Mucosa of descending colon (tissue), 3 donors: ENCODE measurements around the gene POU6F2. TPM values are rescaled to one million over a fixed set of nuclear protein-coding genes. Genes with fewer than 3 reads are reported as not detected.

Source experiments
- ATAC-seq: fragments of 200-7000 bp; cut with Tn5 transposase; one replicate; pipeline ENCODE4 v1.9.1; 2020; ENCODE audit warnings: mild to moderate bottlenecking, moderate library complexity
- DNase-seq, 3 donors: peaks; one replicate each; pipeline ENCODE4 v3.0.0-alpha.2; 2020
- H3K36me3 ChIP-seq: fragments of 200-600 bp; one replicate; pipeline ENCODE4 v1.8.0; 2021; ENCODE audit warnings: low read depth, mild to moderate bottlenecking
- H3K4me1 ChIP-seq: fragments of 200-600 bp; one replicate; pipeline ENCODE4 v1.8.0; 2021; ENCODE audit warnings: low read depth, mild to moderate bottlenecking
- H3K4me3 ChIP-seq: fragments of 200-600 bp; one replicate; pipeline ENCODE4 v1.8.0; 2021; ENCODE audit warnings: mild to moderate bottlenecking
- H3K9me3 ChIP-seq: fragments of 200-600 bp; one replicate; pipeline ENCODE4 v1.8.0; 2021; ENCODE audit warnings: mild to moderate bottlenecking
- CTCF ChIP-seq: fragments of 200-600 bp; IDR thresholded peaks from one replicate; pipeline ENCODE4 v1.8.0; 2022; ENCODE audit warnings: antibody characterized with exemption, mild to moderate bottlenecking
- intact Hi-C, 2 donors: fragments of 100-400 bp; cut with DNase I in 1 of 2; cut with micrococcal nuclease in 1 of 2; formaldehyde crosslinking; loops; one replicate each; pipeline versions ENCODE4 v1.11.0 to v1.11.1; 2022; cut with DNase I, micrococcal nuclease
- total RNA-seq, 3 donors: library from RNA; stranded (reverse); fragmentation: NEBNext Ultra II Directional in 2 of 3; extraction: Animal tissue kit (Norgen Biotek cat#: 25700) in 2 of 3; gene quantifications; one replicate each; pipeline versions ENCODE4 v1.2.1 to v1.2.4, GENCODE V29; 2021 to 2023
- donor health status: DM: no; HTN: no; CAD: no; lungs with moderate emphysema.
- donor health status: DM: no; HTN: no; CAD: no.
- donor health status: DM: no; HTN: yes; CAD: no.

The POU6F2 gene
- total RNA-seq, 3 donors from 2014 or later: 0.90 TPM; not detected in 2

- H3K4me3 ChIP-seq: no peak overlapping the region
- no peaks in the 10 kb centered on the region for H3K4me1 ChIP-seq
- no peaks in the 10 kb centered on the region for H3K36me3 ChIP-seq
- TF ChIP-seq CTCF: no peak
- no peaks in the 10 kb centered on the region for H3K9me3 ChIP-seq
- ATAC-seq: no peak
- intact Hi-C loops: no loop called here
- no peak for DNase-seq
Measured at GRCh38 chr7:39488467-39489393, 511.0 kb downstream of the POU6F2 start.

GRCh38 chr7:39490296-39490695 is 512.6 kb downstream of the POU6F2 start:
- ATAC-seq: no peak
- Histone ChIP-seq H3K4me1 (no peaks in the 10 kb centered on the region), H3K4me3 (no peak overlapping the region), H3K9me3 (no peaks in the 10 kb centered on the region), H3K36me3 (no peaks in the 10 kb centered on the region)
- intact Hi-C loops: no loop called here
- TF ChIP-seq CTCF: no peak
- DNase-seq: no peak

- intact Hi-C loops: no loop called here
- Histone ChIP-seq H3K9me3 (no peaks in the 10 kb centered on the region), H3K4me3 (no peak overlapping the region), H3K4me1 (no peaks in the 10 kb centered on the region), H3K36me3 (no peaks in the 10 kb centered on the region)
- no peak for DNase-seq
- no peak for TF ChIP-seq CTCF
- no peak for ATAC-seq
Measured at GRCh38 chr7:39493934-39494333, 516.2 kb downstream of the POU6F2 start.

GRCh38 chr7:39501358-39501757 is 523.6 kb downstream of the POU6F2 start:
- no peak for DNase-seq

GRCh38 chr7:39504963-39505362 is 527.3 kb downstream of the POU6F2 start:
- no peak for DNase-seq
- intact Hi-C loops: no loop called here
- no peak for TF ChIP-seq CTCF

More at GRCh38 chr7:39501358-39501757, 523.6 kb downstream of the POU6F2 start:
- TF ChIP-seq CTCF: no peak
- H3K9me3 ChIP-seq: no peaks in the 10 kb centered on the region
- H3K4me1 ChIP-seq: no peaks in the 10 kb centered on the region
- ATAC-seq: no peak
- no peak overlapping the region for H3K4me3 ChIP-seq
- intact Hi-C loops: no loop called here
- H3K36me3 ChIP-seq: no peaks in the 10 kb centered on the region

More at GRCh38 chr7:39504963-39505362, 527.3 kb downstream of the POU6F2 start:
- Histone ChIP-seq H3K4me1 (no peaks in the 10 kb centered on the region), H3K9me3 (no peaks in the 10 kb centered on the region), H3K4me3 (no peak overlapping the region), H3K36me3 (no peaks in the 10 kb centered on the region)
- no peak for ATAC-seq
